ENCODE data around the gene TIGD2. TPM values are rescaled to one million over a fixed set of nuclear protein-coding genes. Genes with fewer than 3 reads are reported as not detected.

Gene TIGD2
- total and polyA plus RNA-seq, 2 donors (not counting 3 experiments of a cell fraction or from before 2014, with no cell fraction given), result 1.1 to 5.0 TPM

- no peaks in the 10 kb centered on the region for H3K36me3 ChIP-seq (ENCODE audit: control insufficient read depth in 2 of 2, extremely low read depth in 1 of 2, insufficient read depth in 2 of 2, low read length in 2 of 2)
- H3K9ac ChIP-seq (replicated peaks; ENCODE audit: extremely low read depth, insufficient read depth, low read length), result peak overlapping the region; percentile 64
- peak overlapping the region; percentile 58 to 82 (median 59) for H3K4me3 ChIP-seq (replicated peaks in 1 of 3; ENCODE audit: insufficient read depth in 1 of 3, low read depth in 1 of 3, low read length in 3 of 3)
- TF ChIP-seq, protein P1, sequence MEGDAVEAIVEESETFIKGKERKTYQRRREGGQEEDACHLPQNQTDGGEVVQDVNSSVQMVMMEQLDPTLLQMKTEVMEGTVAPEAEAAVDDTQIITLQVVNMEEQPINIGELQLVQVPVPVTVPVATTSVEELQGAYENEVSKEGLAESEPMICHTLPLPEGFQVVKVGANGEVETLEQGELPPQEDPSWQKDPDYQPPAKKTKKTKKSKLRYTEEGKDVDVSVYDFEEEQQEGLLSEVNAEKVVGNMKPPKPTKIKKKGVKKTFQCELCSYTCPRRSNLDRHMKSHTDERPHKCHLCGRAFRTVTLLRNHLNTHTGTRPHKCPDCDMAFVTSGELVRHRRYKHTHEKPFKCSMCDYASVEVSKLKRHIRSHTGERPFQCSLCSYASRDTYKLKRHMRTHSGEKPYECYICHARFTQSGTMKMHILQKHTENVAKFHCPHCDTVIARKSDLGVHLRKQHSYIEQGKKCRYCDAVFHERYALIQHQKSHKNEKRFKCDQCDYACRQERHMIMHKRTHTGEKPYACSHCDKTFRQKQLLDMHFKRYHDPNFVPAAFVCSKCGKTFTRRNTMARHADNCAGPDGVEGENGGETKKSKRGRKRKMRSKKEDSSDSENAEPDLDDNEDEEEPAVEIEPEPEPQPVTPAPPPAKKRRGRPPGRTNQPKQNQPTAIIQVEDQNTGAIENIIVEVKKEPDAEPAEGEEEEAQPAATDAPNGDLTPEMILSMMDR (IDR thresholded peaks at IDR 0.05; ENCODE audit: extremely low read depth in 1 of 2, insufficient read depth in 1 of 2, low read depth in 1 of 2, low read length in 2 of 2), result no peak
- TF ChIP-seq JUN (IDR thresholded peaks at IDR 0.05; ENCODE audit: borderline replicate concordance, insufficient read depth, insufficient read length, low read depth) (no peak), GATA2 (IDR thresholded peaks at IDR 0.05; ENCODE audit: insufficient read depth, insufficient read length, low read depth, low read length) (no peak), POLR2AphosphoS5 (IDR thresholded peaks at IDR 0.05; ENCODE audit: insufficient read depth, low read depth, low read length) (no peak), FOS (IDR thresholded peaks at IDR 0.05; ENCODE audit: borderline replicate concordance, insufficient read depth, low read length) (no peak), POLR2A (IDR thresholded peaks at IDR 0.05; ENCODE audit: low read depth, low read length) (no peak), MYC (IDR thresholded peaks at IDR 0.05; ENCODE audit: low read depth, low read length) (no peak), EZH2 (IDR thresholded peaks at IDR 0.05; ENCODE audit: borderline replicate concordance, low read depth, low read length, severe bottlenecking) (no peak)
- TF ChIP-seq, protein P2, sequence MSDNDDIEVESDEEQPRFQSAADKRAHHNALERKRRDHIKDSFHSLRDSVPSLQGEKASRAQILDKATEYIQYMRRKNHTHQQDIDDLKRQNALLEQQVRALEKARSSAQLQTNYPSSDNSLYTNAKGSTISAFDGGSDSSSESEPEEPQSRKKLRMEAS (IDR thresholded peaks at IDR 0.05; ENCODE audit: insufficient read depth, insufficient read length), result no peak
- TSS peak; percentile 47 for BruUV-seq (replicated peaks)
- POLR2A ChIA-PET, result no interaction called here
- H3K79me2 ChIP-seq (ENCODE audit: control insufficient read depth, insufficient read depth, low read length), result no peaks in the 10 kb centered on the region
- H4K20me1 ChIP-seq (replicated peaks; ENCODE audit: control insufficient read depth, extremely low read depth, insufficient read depth, low read length), result no peaks in the 10 kb centered on the region
- intact Hi-C loops (cut with micrococcal nuclease), result loop anchor here (1.0 to 10.0 kb wide), 4 partner anchors 55 to 577 kb away; partner anchors contain the start of gene FAM13A
- peaks cover 12 to 15% of the 10 kb centered on the region in 2 experiments for H3K27me3 ChIP-seq (ENCODE audit: control insufficient read depth in 2 of 2, insufficient read depth in 2 of 2, low read length in 2 of 2)
- peak overlapping the region; percentile 93 for H2AFZ ChIP-seq (ENCODE audit: low read depth, low read length)
- peak; percentile 79 for FAIRE-seq
- dilution Hi-C loops (cut with MboI; ENCODE audit: extremely low pct_ligation_motif_present, low sequenced_read_pairs), result no loop called here
- H3K4me1 ChIP-seq (ENCODE audit: control insufficient read depth, extremely low read depth, insufficient read depth, low read length), result peaks cover 13% of the 10 kb centered on the region
- peak overlapping the region; percentile 40 for H3K27ac ChIP-seq (ENCODE audit: insufficient read depth, low read depth, low read length)
- H3K4me2 ChIP-seq (ENCODE audit: insufficient read depth, low read length), result peak overlapping the region; percentile 96
- CTCF ChIA-PET, result interaction anchor here (0.9 kb wide), 1 partner anchor 9 kb away, joined by 3 read pairs; no protein-coding TSS in a partner anchor
- peak; percentile 12 for DNase-seq (ENCODE audit: low read depth, low spot score)
- H3K9me1 ChIP-seq (replicated peaks; ENCODE audit: control insufficient read depth, extremely low read depth, insufficient read depth, low read length), result no peaks in the 10 kb centered on the region
- H3K9me3 ChIP-seq (replicated peaks; ENCODE audit: control insufficient read depth, insufficient read depth, low read length), result no peaks in the 10 kb centered on the region
Observed at GRCh38 chr4:89111833-89112563, 665 bp downstream of the TIGD2 start.
